Mucosa of descending colon (tissue), 3 donors: ENCODE measurements around the gene ATF7. TPM values are rescaled to one million over a fixed set of nuclear protein-coding genes. Genes with fewer than 3 reads are reported as not detected.

Source experiments
- ATAC-seq: fragments of 200-7000 bp; cut with Tn5 transposase; one replicate; pipeline ENCODE4 v1.9.1; 2020; ENCODE audit warnings: mild to moderate bottlenecking, moderate library complexity
- DNase-seq, 3 donors: peaks; one replicate each; pipeline ENCODE4 v3.0.0-alpha.2; 2020
- H3K36me3 ChIP-seq: fragments of 200-600 bp; one replicate; pipeline ENCODE4 v1.8.0; 2021; ENCODE audit warnings: low read depth, mild to moderate bottlenecking
- H3K4me1 ChIP-seq: fragments of 200-600 bp; one replicate; pipeline ENCODE4 v1.8.0; 2021; ENCODE audit warnings: low read depth, mild to moderate bottlenecking
- H3K4me3 ChIP-seq: fragments of 200-600 bp; one replicate; pipeline ENCODE4 v1.8.0; 2021; ENCODE audit warnings: mild to moderate bottlenecking
- H3K9me3 ChIP-seq: fragments of 200-600 bp; one replicate; pipeline ENCODE4 v1.8.0; 2021; ENCODE audit warnings: mild to moderate bottlenecking
- intact Hi-C, 2 donors: fragments of 100-400 bp; cut with DNase I in 1 of 2; cut with micrococcal nuclease in 1 of 2; formaldehyde crosslinking; loops; one replicate each; pipeline versions ENCODE4 v1.11.0 to v1.11.1; 2022; cut with DNase I, micrococcal nuclease
- total RNA-seq, 3 donors: library from RNA; stranded (reverse); fragmentation: NEBNext Ultra II Directional in 2 of 3; extraction: Animal tissue kit (Norgen Biotek cat#: 25700) in 2 of 3; gene quantifications; one replicate each; pipeline versions ENCODE4 v1.2.1 to v1.2.4, GENCODE V29; 2021 to 2023
- TF ChIP-seq, protein P1 (sequence below): fragments of 200-600 bp; IDR thresholded peaks from one replicate; pipeline ENCODE4 v1.8.0; 2022; ENCODE audit warnings: antibody characterized with exemption, mild to moderate bottlenecking
- donor health status: DM: no; HTN: no; CAD: no; lungs with moderate emphysema.
- donor health status: DM: no; HTN: no; CAD: no.
- donor health status: DM: no; HTN: yes; CAD: no.

Gene ATF7
- total RNA-seq, 3 donors from 2014 or later = 35.6 to 50.9 (median 42.8) TPM

DNA sequence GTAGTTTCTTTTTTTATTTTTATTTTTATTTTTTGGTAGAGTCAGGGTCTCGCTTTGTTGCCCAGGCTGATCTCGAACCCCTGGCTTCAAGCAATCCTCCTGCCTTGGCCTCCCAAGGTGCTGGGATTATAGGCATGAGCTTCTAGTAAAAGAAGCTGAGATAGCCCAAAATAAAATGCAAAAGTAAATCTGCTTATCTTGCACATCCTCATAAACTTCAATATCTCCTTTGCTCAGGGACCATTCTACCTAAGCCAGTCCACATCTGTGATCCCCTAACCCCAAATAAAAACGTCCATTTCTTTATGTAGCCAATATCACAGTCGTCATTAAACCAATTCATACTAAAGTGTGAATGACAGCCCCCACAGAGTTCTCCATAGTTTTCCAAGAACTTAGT, 36.3 kb downstream of the ATF7 start:
- Histone ChIP-seq H3K36me3 (peaks cover 3% of the 10 kb centered on the region), H3K4me1 (peaks cover 21% of the 10 kb centered on the region), H3K4me3 (no peak overlapping the region), H3K9me3 (no peaks in the 10 kb centered on the region)
- no peak for ATAC-seq
- TF ChIP-seq, protein P1, sequence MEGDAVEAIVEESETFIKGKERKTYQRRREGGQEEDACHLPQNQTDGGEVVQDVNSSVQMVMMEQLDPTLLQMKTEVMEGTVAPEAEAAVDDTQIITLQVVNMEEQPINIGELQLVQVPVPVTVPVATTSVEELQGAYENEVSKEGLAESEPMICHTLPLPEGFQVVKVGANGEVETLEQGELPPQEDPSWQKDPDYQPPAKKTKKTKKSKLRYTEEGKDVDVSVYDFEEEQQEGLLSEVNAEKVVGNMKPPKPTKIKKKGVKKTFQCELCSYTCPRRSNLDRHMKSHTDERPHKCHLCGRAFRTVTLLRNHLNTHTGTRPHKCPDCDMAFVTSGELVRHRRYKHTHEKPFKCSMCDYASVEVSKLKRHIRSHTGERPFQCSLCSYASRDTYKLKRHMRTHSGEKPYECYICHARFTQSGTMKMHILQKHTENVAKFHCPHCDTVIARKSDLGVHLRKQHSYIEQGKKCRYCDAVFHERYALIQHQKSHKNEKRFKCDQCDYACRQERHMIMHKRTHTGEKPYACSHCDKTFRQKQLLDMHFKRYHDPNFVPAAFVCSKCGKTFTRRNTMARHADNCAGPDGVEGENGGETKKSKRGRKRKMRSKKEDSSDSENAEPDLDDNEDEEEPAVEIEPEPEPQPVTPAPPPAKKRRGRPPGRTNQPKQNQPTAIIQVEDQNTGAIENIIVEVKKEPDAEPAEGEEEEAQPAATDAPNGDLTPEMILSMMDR = no peak
- intact Hi-C loops = no loop called here
- DNase-seq = no peak

DNA sequence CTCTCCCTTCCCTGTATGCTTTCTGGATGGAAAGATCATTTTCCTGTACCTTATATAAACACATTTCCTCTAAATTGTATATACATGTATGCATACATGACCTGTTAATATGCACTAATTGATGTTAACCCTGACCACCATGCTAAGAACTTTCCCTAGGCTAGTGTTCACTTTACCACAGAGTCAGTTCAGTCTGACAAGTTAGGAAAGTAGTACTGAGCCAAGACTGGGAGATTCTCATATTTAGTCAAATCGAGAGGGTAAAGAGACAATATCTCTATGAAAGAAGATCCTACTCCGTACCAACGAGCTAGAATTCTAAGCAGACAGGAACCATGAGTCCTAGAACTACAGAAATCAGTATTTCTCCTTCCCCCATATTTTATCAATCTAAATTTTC, 36.8 kb downstream of the ATF7 start:
- Histone ChIP-seq H3K4me3 (no peak overlapping the region), H3K9me3 (no peaks in the 10 kb centered on the region), H3K36me3 (peaks cover 3% of the 10 kb centered on the region), H3K4me1 (peaks cover 21% of the 10 kb centered on the region)
- TF ChIP-seq, protein P1 = no peak
- DNase-seq (no peak), ATAC-seq (no peak)
- intact Hi-C loops = no loop called here

DNA sequence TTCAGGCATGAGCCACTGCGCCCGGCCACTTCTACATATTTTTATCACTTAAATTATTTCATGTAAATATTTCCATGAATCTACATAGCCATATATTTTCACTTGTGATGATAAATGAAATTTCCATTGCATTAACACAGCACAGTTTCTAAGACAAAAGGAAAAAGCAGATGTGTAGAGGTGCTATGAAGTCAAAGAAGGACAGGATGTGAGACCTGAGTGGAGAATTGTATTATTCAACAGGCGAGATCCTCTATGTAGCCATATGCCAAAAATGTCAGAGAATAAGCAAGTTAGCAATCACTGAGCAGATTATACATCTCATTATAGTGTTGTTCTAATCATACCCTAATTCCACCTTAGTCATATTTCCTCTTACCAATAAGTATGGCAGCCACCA, 38.1 kb downstream of the ATF7 start:
- Histone ChIP-seq H3K36me3 (peaks cover 3% of the 10 kb centered on the region), H3K4me3 (no peak overlapping the region), H3K4me1 (peaks cover 21% of the 10 kb centered on the region), H3K9me3 (no peaks in the 10 kb centered on the region)
- ATAC-seq (no peak), DNase-seq (no peak)
- TF ChIP-seq, protein P1 = no peak
- intact Hi-C loops = no loop called here

DNA sequence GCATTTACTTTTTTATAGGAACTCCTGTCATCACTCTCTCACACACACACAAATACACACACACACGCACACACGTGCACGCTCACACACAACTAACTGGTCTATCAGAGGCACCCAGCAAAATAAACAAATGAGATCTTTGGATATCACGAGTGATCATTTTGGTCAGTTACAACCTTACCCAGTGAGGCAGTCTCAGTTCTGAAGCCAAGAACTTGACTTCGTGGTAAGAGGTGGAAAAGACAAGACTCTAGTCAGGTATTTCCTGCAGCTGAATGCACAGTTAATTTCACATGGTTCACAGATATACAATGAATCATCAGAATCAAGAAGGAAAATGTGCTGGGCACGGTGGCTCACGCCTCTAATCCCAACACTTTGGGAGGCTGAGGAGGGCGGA, 39.4 kb downstream of the ATF7 start:
- Histone ChIP-seq H3K9me3 (no peaks in the 10 kb centered on the region), H3K4me3 (no peak overlapping the region), H3K36me3 (no peaks in the 10 kb centered on the region), H3K4me1 (peaks cover 16% of the 10 kb centered on the region)
- no peak for ATAC-seq
- DNase-seq = no peak
- intact Hi-C loops = no loop called here
- TF ChIP-seq, protein P1 = no peak

DNA sequence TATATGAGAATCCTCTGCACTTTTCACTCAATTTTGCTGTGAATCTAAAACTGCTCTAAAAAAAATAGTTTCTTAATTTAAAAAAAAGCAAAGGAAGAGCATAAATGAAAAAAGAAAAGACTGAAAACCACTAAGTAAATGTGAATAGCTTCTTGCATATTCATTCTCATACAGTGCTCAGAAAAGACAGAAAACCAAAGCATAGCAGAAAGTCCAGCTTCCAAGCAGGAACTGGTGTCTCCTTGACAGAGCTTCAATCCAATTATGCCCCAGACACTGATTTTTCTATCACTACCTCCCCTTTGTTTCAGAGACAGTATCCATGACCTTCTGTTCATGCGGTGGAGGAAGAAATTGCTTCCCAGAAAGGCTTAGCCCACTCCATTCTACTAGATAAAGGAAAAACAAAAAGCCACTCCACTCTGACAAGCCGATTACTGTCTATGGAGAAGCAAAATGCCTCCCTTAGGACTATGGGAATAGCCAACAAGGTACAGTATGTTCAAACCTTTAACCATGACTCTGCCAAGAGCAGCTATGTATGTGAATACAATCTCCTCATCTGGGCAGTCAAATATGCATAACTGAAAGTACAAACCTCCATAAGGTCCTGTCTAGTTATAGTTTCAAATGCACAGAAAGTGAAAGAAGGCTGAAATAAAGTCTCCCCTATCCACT, 40.6 kb downstream of the ATF7 start:
- Histone ChIP-seq H3K4me1 (peaks cover 4% of the 10 kb centered on the region), H3K9me3 (no peaks in the 10 kb centered on the region), H3K4me3 (no peak overlapping the region), H3K36me3 (no peaks in the 10 kb centered on the region)
- TF ChIP-seq, protein P1 = no peak
- DNase-seq (no peak), ATAC-seq (no peak)
- intact Hi-C loops = no loop called here

DNA sequence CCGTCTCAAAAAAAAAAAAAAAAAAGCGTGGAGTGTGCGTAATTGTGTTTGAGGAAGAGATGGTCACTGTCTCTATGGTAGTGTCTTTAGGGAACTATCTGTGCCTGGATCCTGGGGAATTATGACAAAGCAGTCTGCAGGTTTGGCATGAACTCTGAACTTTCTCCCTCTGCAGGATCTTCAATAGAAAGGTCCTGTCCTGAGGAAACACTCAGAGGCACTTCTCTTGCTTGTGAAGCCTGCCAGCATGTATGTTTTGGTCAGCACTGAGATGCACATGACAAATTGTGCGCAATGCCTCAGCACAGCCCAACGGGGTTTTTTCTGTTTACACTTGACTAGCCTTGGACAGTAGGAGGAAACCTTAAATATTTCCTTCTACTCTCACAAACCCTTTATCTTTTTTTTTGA, 46.6 kb downstream of the ATF7 start:
- TF ChIP-seq, protein P1 = no peak
- Histone ChIP-seq H3K9me3 (no peaks in the 10 kb centered on the region), H3K4me1 (peaks cover 12% of the 10 kb centered on the region), H3K36me3 (no peaks in the 10 kb centered on the region), H3K4me3 (no peak overlapping the region)
- ATAC-seq = no peak
- no peak for DNase-seq
- intact Hi-C loops = no loop called here
